HG03159 (cell line): ENCODE data around the gene ZAP70.

Experiments
- ATAC-seq: cut with Tn5 transposase; IDR thresholded peaks from one replicate; pipeline ENCODE4 v1.9.1; 2021; ENCODE audit warnings: mild to moderate bottlenecking, moderate library complexity; ENCODE audit not compliant: unreplicated experiment

ZAP70 gene

GRCh38 chr2:97732436-97733340 is 19.3 kb downstream of the ZAP70 start:
- no peak for ATAC-seq

- no peak for ATAC-seq
Measured at GRCh38 chr2:97733341-97734035, 20.1 kb downstream of the ZAP70 start.

- no peak for ATAC-seq
Measured at GRCh38 chr2:97734061-97735051, 21.0 kb downstream of the ZAP70 start.

GRCh38 chr2:97735161-97735561 is 21.8 kb downstream of the ZAP70 start:
- no peak for ATAC-seq

- ATAC-seq = no peak
Measured at GRCh38 chr2:97736185-97736584, 22.8 kb downstream of the ZAP70 start.

GRCh38 chr2:97736608-97737330 is 23.4 kb downstream of the ZAP70 start:
- no peak for ATAC-seq

- ATAC-seq = no peak
Measured at GRCh38 chr2:97737421-97738178, 24.2 kb downstream of the ZAP70 start.

- no peak for ATAC-seq
Measured at GRCh38 chr2:97738179-97739019, 25.0 kb downstream of the ZAP70 start.

GRCh38 chr2:97739020-97739892 is 25.9 kb downstream of the ZAP70 start:
- ATAC-seq = no peak

GRCh38 chr2:97739893-97740245 is 26.5 kb downstream of the ZAP70 start:
- no peak for ATAC-seq

GRCh38 chr2:97740590-97741182 is 27.3 kb downstream of the ZAP70 start:
- ATAC-seq = no peak

GRCh38 chr2:97741251-97741650 is 27.9 kb downstream of the ZAP70 start:
- ATAC-seq = no peak

GRCh38 chr2:97741686-97742085 is 28.3 kb downstream of the ZAP70 start:
- no peak for ATAC-seq

GRCh38 chr2:97742381-97742847 is 29.0 kb downstream of the ZAP70 start:
- ATAC-seq = no peak

GRCh38 chr2:97743913-97744312 is 30.5 kb downstream of the ZAP70 start:
- ATAC-seq = no peak

- no peak for ATAC-seq
Measured at GRCh38 chr2:97745474-97746174, 32.2 kb downstream of the ZAP70 start.

GRCh38 chr2:97747285-97747684 is 33.9 kb downstream of the ZAP70 start:
- no peak for ATAC-seq
